AG08395 (cell line): ENCODE measurements around the gene SEC14L3.

Source experiments
- DNase-seq: peaks from one replicate; pipeline ENCODE4 v3.0.0; 2012; ENCODE audit warnings: mixed read lengths, low spot score

SEC14L3 gene

DNA sequence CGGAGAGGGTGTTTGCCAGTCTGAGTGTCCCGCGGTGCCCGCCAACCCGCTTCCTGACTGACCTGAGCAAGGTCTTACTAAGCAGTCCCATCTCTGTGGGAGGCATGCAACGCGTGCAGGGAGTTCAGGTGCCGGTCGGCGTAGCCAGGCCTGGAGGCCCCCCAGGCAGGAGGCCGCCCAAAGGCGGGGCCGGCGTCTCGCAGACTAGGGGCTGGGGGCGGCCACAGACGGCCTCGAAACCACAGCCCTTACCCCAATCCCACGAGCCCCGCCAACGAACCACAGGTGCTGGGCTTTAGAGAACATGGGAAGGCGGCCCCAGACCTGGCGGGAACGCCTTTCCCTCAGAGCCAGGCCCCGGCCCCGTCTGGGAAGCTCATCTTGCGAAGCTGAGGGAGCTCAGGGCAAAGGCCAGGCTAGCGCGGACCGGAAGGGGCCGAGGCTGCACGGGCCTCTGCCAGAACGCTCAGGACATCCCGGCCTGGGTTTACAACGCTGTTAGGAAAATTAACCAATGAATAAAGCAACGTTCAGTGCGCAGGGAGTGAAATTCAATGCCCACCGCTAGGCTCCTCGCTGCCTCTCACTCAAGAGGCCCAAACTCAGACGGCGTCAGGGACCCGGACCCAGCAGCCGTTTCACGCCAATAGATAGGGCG is 48.4 kb downstream of the SEC14L3 start:
- DNase-seq, result no peak

DNA sequence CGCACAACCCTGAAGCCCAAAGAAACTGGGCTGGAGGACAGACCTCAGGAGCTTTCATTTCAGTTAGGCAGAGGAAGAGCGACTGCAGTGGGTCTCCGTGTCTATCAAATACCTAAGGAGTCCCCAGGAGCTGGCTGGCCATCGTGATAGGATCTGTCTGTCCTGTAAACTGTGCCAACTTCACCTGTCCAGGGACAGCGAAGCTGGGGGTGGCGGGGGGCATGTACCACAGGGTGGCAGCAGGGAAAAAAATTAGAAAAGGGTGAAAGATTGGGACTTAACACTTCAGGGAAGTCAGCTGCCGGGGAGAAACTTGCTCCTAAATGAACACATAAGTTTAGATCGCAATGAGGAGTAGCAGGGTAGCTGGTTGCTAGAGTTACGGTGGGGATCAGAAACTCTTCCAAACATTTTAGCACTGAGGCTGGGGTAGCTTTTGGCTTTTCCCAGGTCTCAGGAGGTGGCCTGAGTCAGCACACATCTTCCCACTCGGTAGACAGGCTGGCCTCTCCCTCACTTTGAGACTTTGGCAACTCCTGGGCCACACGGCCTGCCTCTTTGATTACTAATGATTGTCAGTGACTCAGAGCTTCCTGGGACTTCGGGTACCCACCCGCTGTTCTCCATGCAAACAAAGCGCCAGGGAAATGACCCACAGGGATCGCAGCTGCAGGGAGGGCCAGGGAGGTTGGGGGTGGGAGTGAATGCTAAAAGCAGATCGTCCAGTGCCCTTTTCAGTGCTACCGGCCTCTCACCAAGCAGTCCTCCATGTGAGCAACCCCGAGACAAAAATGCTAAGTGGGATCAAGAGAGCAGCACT is 49.1 kb downstream of the SEC14L3 start:
- DNase-seq, result peak; percentile 88

DNA sequence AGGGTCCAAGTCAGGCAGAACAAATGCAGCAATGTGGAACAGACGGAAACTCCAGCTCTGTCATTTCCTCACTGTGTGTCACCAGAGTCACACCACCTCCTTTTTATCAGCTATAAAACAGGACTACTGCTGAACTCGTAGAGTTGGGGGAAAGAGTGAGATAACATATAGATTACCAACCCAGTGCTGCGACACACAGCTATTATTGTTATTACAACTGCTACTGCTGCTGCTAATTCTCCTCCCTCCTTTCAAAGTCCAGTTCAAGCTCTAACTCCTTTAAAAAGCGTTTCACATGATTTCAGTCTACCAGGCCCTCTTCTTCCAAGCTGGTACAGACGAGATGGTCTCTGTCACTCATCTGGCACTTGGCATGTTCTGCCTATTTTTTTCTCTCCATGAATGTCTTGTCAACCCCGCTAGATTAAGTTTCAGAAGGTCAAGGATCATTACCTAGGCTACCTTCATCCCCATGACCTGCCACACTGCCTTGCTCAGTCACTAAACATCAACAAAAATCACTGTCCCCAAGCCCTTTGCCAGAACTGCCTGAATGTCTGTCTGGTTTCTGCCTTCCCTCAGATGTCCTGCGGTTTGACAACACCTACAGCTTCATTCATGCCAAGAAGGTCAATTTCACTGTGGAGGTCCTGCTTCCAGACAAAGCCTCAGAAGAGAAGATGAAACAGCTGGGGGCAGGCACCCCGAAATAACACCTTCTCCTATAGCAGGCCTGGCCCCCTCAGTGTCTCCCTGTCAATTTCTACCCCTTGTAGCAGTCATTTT is 49.9 kb downstream of the SEC14L3 start:
- DNase-seq, result no peak

DNA sequence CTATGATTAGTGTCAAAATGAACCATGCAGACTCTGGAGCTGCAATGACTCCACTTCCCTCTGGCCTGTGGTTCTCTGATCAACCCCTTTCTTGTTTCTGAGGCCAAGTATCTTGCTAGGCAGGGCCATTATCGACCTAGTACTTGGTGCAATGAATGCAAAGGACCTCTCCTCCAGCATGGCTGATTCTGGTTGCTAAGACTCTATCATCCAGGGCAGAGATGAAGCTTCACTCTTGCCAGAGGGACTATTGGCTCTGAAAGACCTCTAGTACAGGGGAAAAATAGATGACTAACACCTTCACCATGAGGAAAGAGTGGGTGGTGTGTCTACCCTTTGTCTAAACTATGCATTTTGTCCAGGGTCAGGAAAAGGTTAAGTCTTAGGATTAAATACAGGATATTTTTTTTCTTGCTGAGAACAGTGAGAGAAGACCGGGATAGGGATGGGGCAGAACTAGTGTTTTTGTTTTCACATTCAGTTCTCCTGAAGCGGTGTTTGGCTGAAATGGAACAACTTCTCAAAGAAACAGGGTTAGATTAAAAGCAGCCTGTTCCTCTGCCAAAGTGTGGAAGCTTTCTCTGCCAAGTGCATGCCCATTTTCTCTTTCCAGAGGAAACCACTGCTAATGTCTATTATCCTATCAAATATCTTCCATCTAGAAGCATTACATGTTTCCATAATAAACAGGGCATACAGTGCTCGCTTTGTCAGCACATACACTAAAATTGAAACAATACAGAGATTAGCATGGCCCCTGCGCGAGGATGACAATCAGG is 51.3 kb downstream of the SEC14L3 start:
- DNase-seq, result peak; percentile 70

DNA sequence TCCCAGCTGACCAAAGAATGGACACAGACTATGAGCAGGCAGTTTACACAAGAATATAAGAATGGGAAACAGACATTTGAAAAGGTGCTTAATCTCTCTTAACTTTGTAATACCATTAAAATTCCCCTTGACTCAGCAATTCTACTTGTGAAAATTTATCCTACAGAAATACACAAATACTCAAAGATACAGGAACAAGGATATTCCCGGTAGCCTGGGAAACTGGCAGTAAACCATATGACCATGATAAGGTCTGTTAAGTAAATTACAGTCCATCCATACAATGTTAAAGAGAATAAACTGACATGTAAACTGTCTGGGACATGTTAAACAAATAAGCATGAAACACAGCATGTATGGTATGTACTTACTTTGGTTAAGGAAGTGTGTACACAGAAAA is 55.0 kb downstream of the SEC14L3 start:
- DNase-seq, result no peak

DNA sequence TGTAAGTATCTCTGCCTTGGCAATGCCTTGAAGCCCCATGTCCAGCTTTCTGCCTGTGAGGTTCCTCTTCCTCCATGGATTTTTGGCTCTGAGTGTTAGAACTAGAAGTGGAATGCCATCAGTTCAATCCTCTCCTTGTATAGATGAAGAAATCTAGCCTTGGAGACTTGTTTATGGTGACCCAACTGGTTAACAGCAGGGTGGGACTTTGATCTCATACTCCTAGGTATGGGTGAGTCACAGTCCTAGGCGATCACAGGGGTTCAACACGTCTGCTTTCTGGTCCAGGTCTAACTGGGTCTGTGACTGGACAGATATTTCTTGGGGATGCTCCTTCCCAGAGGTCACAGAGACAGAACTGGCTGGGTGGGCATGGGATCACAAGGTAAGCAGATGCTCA is 55.4 kb downstream of the SEC14L3 start:
- DNase-seq, result no peak

DNA sequence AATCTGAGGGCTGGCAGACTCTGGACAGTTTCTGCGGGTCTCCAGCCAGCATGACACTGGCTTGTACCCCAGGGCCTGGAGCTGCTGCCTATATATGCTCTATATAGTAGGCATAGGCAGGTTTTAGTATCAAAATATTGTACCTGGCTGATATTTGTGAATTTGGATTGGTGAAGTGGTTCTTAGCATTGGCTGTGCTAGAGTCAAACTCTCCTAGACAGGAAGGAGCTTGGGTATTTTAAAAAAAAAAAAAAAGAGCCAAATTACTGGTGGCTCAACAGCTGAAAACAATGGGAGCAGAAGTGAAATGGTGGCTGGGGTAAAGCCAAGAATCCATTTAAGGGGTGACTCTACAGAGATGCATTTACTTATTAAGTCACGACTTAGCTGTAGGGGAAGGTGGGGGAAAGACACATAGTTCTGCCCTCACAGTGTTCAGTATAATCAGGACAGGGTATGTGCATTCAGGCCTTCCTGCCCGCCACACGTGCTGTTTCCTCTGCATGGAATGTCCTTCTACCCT is 57.2 kb downstream of the SEC14L3 start:
- no peak for DNase-seq

DNA sequence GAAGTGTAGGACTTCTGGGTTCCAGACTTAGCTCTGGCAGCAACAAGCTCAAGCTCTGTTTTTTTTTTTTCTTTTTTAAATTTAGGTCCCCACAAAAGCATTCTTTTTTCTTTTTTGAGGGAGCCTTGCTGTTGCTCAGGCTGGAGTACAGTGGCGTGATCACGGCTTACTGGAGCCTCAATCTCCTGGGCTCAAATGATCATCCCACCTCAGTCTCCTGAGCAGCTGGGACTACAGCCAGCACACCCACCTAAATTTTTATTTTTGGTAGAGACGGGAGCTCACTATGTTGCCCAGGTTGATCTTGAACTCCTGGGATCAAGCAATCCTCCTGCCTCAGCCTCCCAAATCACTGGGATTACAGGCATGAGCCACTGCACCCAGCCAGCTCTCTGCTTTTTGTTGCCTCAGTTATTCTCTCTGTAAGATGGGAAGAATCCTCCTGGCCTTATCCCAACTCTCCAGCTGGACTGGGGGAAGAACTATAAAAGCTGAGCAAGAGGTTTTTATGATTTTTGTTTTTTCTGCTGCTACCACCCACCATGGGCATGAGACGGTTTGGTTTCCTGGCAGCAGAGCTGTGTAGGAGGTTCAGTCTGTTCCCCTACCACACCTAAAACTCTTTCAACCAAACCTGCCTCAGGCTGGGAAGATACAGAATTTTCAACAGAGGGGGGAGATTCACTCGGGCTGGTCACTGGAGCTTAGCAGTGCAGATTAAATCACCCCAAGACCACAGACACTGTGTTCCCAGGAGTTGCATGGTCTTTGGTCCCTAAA is 57.9 kb downstream of the SEC14L3 start:
- no peak for DNase-seq

DNA sequence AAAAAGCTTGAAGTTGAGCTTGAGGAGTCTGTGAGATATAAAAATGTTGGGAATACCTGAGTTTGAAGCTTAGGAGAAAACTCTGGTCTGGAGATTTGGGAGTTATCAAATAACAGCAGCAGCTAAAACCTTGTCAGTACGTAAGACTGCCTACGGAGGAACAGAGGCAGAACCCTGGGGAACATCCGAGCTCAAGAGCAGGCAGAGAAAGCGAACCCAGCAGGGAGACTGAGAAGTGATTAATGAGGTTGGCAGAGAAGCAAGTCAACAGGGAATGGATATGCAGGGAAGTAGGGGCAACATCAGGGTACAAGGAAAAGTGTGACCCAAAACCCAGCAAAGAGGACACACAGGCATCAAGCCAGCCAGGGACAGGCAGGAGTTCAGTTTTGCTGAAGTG is 58.8 kb downstream of the SEC14L3 start:
- no peak for DNase-seq

DNA sequence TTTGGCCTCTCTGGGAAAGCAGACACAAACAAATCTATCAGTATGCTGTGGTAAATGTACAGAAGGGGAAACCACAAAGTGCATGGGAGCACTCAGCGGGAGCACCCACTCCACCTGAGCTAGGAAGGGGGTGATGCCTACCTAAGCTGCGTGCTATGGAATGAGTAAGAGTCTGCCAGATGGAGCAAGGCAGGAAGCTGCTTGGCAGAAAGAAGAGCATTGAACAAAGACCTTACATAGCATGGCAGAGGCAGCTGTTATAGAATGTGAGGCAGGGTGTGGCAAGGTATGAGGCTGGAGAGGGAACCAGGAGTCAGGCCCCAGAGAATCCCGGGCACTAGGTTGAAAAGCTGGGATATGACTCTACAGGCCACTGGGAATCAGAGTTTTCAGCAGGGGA is 60.0 kb downstream of the SEC14L3 start:
- no peak for DNase-seq
